Measurements from ENCODE around the gene KDM5A. TPM values are rescaled to one million over a fixed set of nuclear protein-coding genes. Genes with fewer than 3 reads are reported as not detected.

KDM5A gene
- polyA plus RNA-seq, 1 donor (not counting 4 experiments of a cell fraction or from before 2014, with no cell fraction given), result 14.5 TPM

GRCh38 chr12:278046-278445 is 111.1 kb downstream of the KDM5A start:
- TF ChIP-seq CTCF (optimal IDR thresholded peaks at IDR 0.05 in 1 of 3, IDR thresholded peaks at IDR 0.05 in 1 of 3, conservative IDR thresholded peaks at IDR 0.05 in 1 of 3; ENCODE audit: extremely low read depth in 1 of 3, insufficient read depth in 2 of 3, low read length in 3 of 3) (no peak), EZH2 (IDR thresholded peaks at IDR 0.05; ENCODE audit: low read length) (no peak)
- no peak for DNase-seq (ENCODE audit: low read depth, low spot score)
- dilution Hi-C loops (cut with MboI; ENCODE audit: extremely low pct_ligation_motif_present, low sequenced_read_pairs), result no loop called here

GRCh38 chr12:275812-276211 is 113.3 kb downstream of the KDM5A start:
- no peaks in the 10 kb centered on the region for H3K4me1 ChIP-seq (ENCODE audit: control insufficient read depth, extremely low read depth, insufficient read depth, low read length)
- no peaks in the 10 kb centered on the region for H3K9me1 ChIP-seq (ENCODE audit: control insufficient read depth, extremely low read depth, insufficient read depth, low read length)
- H3K27ac ChIP-seq (ENCODE audit: control insufficient read depth, insufficient read depth, low read length), result no peak overlapping the region
- H3K36me3 ChIP-seq (ENCODE audit: control insufficient read depth in 2 of 2, extremely low read depth in 1 of 2, insufficient read depth in 2 of 2, low read length in 2 of 2), result peaks cover 0 to 2% of the 10 kb centered on the region in 2 experiments
- no peaks in the 10 kb centered on the region for H3K79me2 ChIP-seq (ENCODE audit: control insufficient read depth, insufficient read depth, low read length)
- dilution Hi-C loops (cut with MboI; ENCODE audit: extremely low pct_ligation_motif_present, low sequenced_read_pairs), result no loop called here
- H4K20me1 ChIP-seq (ENCODE audit: control insufficient read depth, extremely low read depth, insufficient read depth, low read length), result no peaks in the 10 kb centered on the region
- no peak for DNase-seq (ENCODE audit: low read depth, low spot score)
- FAIRE-seq, result no peak
- H3K9ac ChIP-seq (ENCODE audit: control insufficient read depth, extremely low read depth, insufficient read depth, low read length), result no peak overlapping the region
- H3K9me3 ChIP-seq (ENCODE audit: control insufficient read depth, low read depth, low read length), result no peaks in the 10 kb centered on the region
- H2AFZ ChIP-seq (ENCODE audit: control insufficient read depth, low read length), result no peak overlapping the region
- H3K4me3 ChIP-seq (ENCODE audit: control insufficient read depth in 2 of 3, extremely low read depth in 1 of 3, insufficient read depth in 2 of 3, low read depth in 1 of 3, low read length in 3 of 3), result no peak overlapping the region
- no peak overlapping the region for H3K4me2 ChIP-seq (ENCODE audit: control insufficient read depth, extremely low read depth, insufficient read depth, low read depth, low read length)
- H3K27me3 ChIP-seq (ENCODE audit: control insufficient read depth, extremely low read depth, insufficient read depth, low read length), result no peaks in the 10 kb centered on the region
- TF ChIP-seq EZH2 (IDR thresholded peaks at IDR 0.05; ENCODE audit: low read length) (no peak), CTCF (optimal IDR thresholded peaks at IDR 0.05 in 1 of 3, IDR thresholded peaks at IDR 0.05 in 1 of 3, conservative IDR thresholded peaks at IDR 0.05 in 1 of 3; ENCODE audit: extremely low read depth in 1 of 3, insufficient read depth in 2 of 3, low read length in 3 of 3) (no peak)

More at GRCh38 chr12:278046-278445, 111.1 kb downstream of the KDM5A start:
- no peak overlapping the region for H3K27ac ChIP-seq (ENCODE audit: control insufficient read depth, insufficient read depth, low read length)
- peaks cover 0 to 2% of the 10 kb centered on the region in 2 experiments for H3K36me3 ChIP-seq (ENCODE audit: control insufficient read depth in 2 of 2, extremely low read depth in 1 of 2, insufficient read depth in 2 of 2, low read length in 2 of 2)
- H3K9me3 ChIP-seq (ENCODE audit: control insufficient read depth, low read depth, low read length), result no peaks in the 10 kb centered on the region
- H3K9me1 ChIP-seq (ENCODE audit: control insufficient read depth, extremely low read depth, insufficient read depth, low read length), result no peaks in the 10 kb centered on the region
- no peak overlapping the region for H2AFZ ChIP-seq (ENCODE audit: control insufficient read depth, low read length)
- no peak overlapping the region for H3K9ac ChIP-seq (ENCODE audit: control insufficient read depth, extremely low read depth, insufficient read depth, low read length)
- no peaks in the 10 kb centered on the region for H3K79me2 ChIP-seq (ENCODE audit: control insufficient read depth, insufficient read depth, low read length)
- no peak for FAIRE-seq
- H3K4me1 ChIP-seq (ENCODE audit: control insufficient read depth, extremely low read depth, insufficient read depth, low read length), result no peaks in the 10 kb centered on the region
- no peaks in the 10 kb centered on the region for H4K20me1 ChIP-seq (ENCODE audit: control insufficient read depth, extremely low read depth, insufficient read depth, low read length)
- H3K27me3 ChIP-seq (ENCODE audit: control insufficient read depth, extremely low read depth, insufficient read depth, low read length), result no peaks in the 10 kb centered on the region
- no peak overlapping the region for H3K4me3 ChIP-seq (ENCODE audit: control insufficient read depth in 2 of 3, extremely low read depth in 1 of 3, insufficient read depth in 2 of 3, low read depth in 1 of 3, low read length in 3 of 3)
- no peak overlapping the region for H3K4me2 ChIP-seq (ENCODE audit: control insufficient read depth, extremely low read depth, insufficient read depth, low read depth, low read length)

All from keratinocyte (primary cell).